ENCODE measurements around the gene CES5A.

DNA sequence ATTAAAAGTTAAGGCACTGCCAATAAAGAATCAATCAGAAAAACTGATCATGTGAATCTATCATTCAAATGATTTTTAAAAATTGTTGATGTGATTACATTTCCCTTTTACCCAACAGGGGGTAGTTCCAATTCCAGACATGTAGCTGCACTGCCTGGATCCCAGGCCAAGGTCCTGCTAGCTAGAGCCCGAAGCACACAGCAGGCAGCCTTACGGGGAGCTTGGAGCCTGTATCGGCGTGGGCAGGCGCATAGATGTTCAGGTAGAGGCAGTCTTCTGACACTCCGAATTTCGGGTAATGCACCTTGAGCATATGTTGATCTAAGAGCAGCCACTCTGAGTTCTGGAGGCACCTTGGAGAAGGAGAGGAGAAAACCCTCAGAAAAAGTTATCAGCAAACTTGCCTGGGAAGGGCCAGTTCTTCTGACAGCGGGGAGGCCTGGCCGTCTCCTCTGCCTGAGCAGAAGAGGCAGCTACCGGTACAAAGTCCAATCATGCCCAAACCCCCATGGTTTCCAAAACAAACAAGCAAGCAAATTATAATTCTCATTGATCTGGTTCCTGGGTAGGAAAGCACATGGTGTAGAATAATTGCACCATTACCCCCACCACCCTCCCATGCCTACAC lies 3.6 kb downstream of the CES5A start:
- TF ChIP-seq, protein P1, sequence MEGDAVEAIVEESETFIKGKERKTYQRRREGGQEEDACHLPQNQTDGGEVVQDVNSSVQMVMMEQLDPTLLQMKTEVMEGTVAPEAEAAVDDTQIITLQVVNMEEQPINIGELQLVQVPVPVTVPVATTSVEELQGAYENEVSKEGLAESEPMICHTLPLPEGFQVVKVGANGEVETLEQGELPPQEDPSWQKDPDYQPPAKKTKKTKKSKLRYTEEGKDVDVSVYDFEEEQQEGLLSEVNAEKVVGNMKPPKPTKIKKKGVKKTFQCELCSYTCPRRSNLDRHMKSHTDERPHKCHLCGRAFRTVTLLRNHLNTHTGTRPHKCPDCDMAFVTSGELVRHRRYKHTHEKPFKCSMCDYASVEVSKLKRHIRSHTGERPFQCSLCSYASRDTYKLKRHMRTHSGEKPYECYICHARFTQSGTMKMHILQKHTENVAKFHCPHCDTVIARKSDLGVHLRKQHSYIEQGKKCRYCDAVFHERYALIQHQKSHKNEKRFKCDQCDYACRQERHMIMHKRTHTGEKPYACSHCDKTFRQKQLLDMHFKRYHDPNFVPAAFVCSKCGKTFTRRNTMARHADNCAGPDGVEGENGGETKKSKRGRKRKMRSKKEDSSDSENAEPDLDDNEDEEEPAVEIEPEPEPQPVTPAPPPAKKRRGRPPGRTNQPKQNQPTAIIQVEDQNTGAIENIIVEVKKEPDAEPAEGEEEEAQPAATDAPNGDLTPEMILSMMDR (IDR thresholded peaks at IDR 0.05; ENCODE audit: low read depth, low read length) = no peak
- TF ChIP-seq EZH2phosphoT487 (IDR thresholded peaks at IDR 0.05; ENCODE audit: low read depth) = no peak
